ENCODE measurements around the gene IGSF23.

Gene IGSF23

DNA sequence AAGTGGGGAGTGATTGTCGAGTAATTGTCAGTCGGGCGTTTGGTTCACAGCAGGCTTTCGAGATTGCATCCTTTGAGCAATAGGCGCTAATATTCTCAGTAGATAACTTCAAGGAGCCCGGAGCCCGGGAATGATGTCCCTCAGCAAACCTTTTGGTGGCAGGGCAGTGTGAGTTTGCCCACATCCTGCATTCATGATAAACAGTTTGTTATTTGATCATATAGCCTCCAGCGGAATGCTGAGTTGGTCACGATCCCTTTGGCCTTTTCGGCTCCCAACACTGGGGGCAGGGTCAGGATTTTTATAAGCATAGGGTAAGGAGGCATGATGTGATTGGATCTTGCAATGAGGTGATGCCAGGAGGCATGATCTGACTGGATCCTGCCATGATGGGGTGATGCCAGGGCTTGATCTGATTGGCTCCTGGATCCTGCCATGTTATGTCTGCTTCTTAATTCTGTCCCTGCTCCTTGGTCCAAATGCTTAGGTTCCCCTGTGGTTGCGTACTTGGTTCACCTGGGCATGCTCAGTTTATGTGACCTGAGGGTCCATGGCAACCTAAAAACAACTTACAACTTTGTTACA lies 38.2 kb upstream of the IGSF23 start:
- Histone ChIP-seq H3K36me3 (ENCODE audit: control insufficient read depth in 1 of 2, insufficient read depth in 2 of 2, low read length in 2 of 2) (no peaks in the 10 kb centered on the region), H3K27me3 (ENCODE audit: low read depth, low read length) (no peaks in the 10 kb centered on the region), H3K27ac (ENCODE audit: low read length) (no peak overlapping the region), H3K4me3 (ENCODE audit: low read depth in 1 of 2, low read length in 2 of 2) (no peak overlapping the region), H3K9me3 (ENCODE audit: control insufficient read depth in 1 of 2, low read length in 2 of 2) (no peaks in the 10 kb centered on the region), H3K4me1 (ENCODE audit: control insufficient read depth in 1 of 2, insufficient read depth in 2 of 2, low read length in 2 of 2) (no peaks in the 10 kb centered on the region)

- Histone ChIP-seq H3K9me3 (ENCODE audit: control insufficient read depth in 1 of 2, low read length in 2 of 2) (no peaks in the 10 kb centered on the region), H3K36me3 (ENCODE audit: control insufficient read depth in 1 of 2, insufficient read depth in 2 of 2, low read length in 2 of 2) (no peaks in the 10 kb centered on the region), H3K4me3 (ENCODE audit: low read depth in 1 of 2, low read length in 2 of 2) (no peak overlapping the region), H3K27me3 (ENCODE audit: low read depth, low read length) (no peaks in the 10 kb centered on the region), H3K27ac (ENCODE audit: low read length) (no peak overlapping the region), H3K4me1 (ENCODE audit: control insufficient read depth in 1 of 2, insufficient read depth in 2 of 2, low read length in 2 of 2) (no peaks in the 10 kb centered on the region)
Observed at GRCh38 chr19:44576843-44577565, 36.4 kb upstream of the IGSF23 start.

DNA sequence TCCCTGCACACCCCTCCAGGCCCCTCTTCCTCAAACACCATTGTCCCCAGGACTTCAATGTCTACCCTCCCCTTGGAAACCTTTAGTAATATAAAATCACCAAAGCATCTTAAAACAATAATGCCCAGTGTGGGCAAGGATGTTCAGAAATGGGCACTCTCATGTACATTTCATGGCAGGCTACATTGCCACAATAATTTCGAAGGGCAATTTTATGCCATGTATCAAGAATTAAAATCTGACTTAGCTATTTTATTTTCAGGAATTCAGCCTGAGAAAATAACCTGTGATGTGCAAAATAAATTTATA lies 35.8 kb upstream of the IGSF23 start:
- H3K27ac ChIP-seq (ENCODE audit: low read length): no peak overlapping the region
- no peaks in the 10 kb centered on the region for H3K4me1 ChIP-seq (ENCODE audit: control insufficient read depth in 1 of 2, insufficient read depth in 2 of 2, low read length in 2 of 2)
- H3K4me3 ChIP-seq (ENCODE audit: low read depth in 1 of 2, low read length in 2 of 2): no peak overlapping the region
- no peaks in the 10 kb centered on the region for H3K27me3 ChIP-seq (ENCODE audit: low read depth, low read length)
- H3K36me3 ChIP-seq (ENCODE audit: control insufficient read depth in 1 of 2, insufficient read depth in 2 of 2, low read length in 2 of 2): no peaks in the 10 kb centered on the region
- H3K9me3 ChIP-seq (ENCODE audit: control insufficient read depth in 1 of 2, low read length in 2 of 2): no peaks in the 10 kb centered on the region

- no peak overlapping the region for H3K4me3 ChIP-seq (ENCODE audit: low read depth in 1 of 2, low read length in 2 of 2)
- H3K27me3 ChIP-seq (ENCODE audit: low read depth, low read length): no peaks in the 10 kb centered on the region
- no peaks in the 10 kb centered on the region for H3K9me3 ChIP-seq (ENCODE audit: control insufficient read depth in 1 of 2, low read length in 2 of 2)
- no peaks in the 10 kb centered on the region for H3K4me1 ChIP-seq (ENCODE audit: control insufficient read depth in 1 of 2, insufficient read depth in 2 of 2, low read length in 2 of 2)
- H3K27ac ChIP-seq (ENCODE audit: low read length): no peak overlapping the region
- no peaks in the 10 kb centered on the region for H3K36me3 ChIP-seq (ENCODE audit: control insufficient read depth in 1 of 2, insufficient read depth in 2 of 2, low read length in 2 of 2)
Observed at GRCh38 chr19:44579663-44580365, 33.5 kb upstream of the IGSF23 start.

GRCh38 chr19:44580366-44580895 lies 32.9 kb upstream of the IGSF23 start:
- Histone ChIP-seq H3K27ac (ENCODE audit: low read length) (no peak overlapping the region), H3K4me1 (ENCODE audit: control insufficient read depth in 1 of 2, insufficient read depth in 2 of 2, low read length in 2 of 2) (no peaks in the 10 kb centered on the region), H3K4me3 (ENCODE audit: low read depth in 1 of 2, low read length in 2 of 2) (no peak overlapping the region), H3K36me3 (ENCODE audit: control insufficient read depth in 1 of 2, insufficient read depth in 2 of 2, low read length in 2 of 2) (no peaks in the 10 kb centered on the region), H3K9me3 (ENCODE audit: control insufficient read depth in 1 of 2, low read length in 2 of 2) (no peaks in the 10 kb centered on the region), H3K27me3 (ENCODE audit: low read depth, low read length) (no peaks in the 10 kb centered on the region)

GRCh38 chr19:44581288-44581687 lies 32.1 kb upstream of the IGSF23 start:
- H3K4me1 ChIP-seq (ENCODE audit: control insufficient read depth in 1 of 2, insufficient read depth in 2 of 2, low read length in 2 of 2): no peaks in the 10 kb centered on the region
- H3K27ac ChIP-seq (ENCODE audit: low read length): no peak overlapping the region
- no peak overlapping the region for H3K4me3 ChIP-seq (ENCODE audit: low read depth in 1 of 2, low read length in 2 of 2)
- H3K36me3 ChIP-seq (ENCODE audit: control insufficient read depth in 1 of 2, insufficient read depth in 2 of 2, low read length in 2 of 2): no peaks in the 10 kb centered on the region
- H3K9me3 ChIP-seq (ENCODE audit: control insufficient read depth in 1 of 2, low read length in 2 of 2): no peaks in the 10 kb centered on the region
- no peaks in the 10 kb centered on the region for H3K27me3 ChIP-seq (ENCODE audit: low read depth, low read length)

DNA sequence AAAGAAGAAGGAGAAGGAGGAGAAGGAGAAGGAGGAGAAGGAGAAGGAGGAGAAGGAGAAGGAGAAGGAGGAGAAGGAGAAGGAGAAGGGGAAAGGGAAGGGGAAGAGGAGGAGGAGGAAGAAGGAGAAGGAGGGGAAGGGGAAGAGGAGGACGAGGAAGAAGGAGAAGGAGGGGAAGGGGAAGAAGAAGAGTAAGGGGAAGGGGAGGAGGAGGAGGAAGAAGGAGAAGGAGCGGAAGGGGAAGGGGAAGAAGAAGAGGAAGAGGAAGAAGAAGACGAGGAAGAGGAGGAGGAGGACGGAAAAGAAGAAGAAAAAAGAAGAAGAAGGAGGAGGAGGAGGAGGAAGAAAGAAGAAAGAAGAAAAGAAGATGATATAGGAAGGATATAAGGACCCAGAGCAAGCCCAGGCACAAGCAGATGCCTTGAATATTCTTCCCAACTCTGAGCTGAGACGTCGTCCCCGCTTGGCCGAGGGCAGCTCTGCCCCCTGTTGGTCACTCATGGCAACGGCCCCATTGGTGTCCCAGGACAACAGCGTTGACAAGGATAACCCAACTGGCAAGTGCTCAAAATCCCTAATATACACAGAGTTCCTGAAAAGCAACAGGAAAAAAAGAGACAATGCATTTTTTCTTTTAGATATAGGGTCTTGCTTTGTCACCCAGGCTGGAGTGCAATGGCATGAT lies 30.6 kb upstream of the IGSF23 start:
- H3K27me3 ChIP-seq (ENCODE audit: low read depth, low read length): no peaks in the 10 kb centered on the region
- H3K9me3 ChIP-seq (ENCODE audit: control insufficient read depth in 1 of 2, low read length in 2 of 2): no peaks in the 10 kb centered on the region
- no peaks in the 10 kb centered on the region for H3K36me3 ChIP-seq (ENCODE audit: control insufficient read depth in 1 of 2, insufficient read depth in 2 of 2, low read length in 2 of 2)
- no peak overlapping the region for H3K27ac ChIP-seq (ENCODE audit: low read length)
- no peaks in the 10 kb centered on the region for H3K4me1 ChIP-seq (ENCODE audit: control insufficient read depth in 1 of 2, insufficient read depth in 2 of 2, low read length in 2 of 2)
- H3K4me3 ChIP-seq (ENCODE audit: low read depth in 1 of 2, low read length in 2 of 2): no peak overlapping the region

- Histone ChIP-seq H3K36me3 (ENCODE audit: control insufficient read depth in 1 of 2, insufficient read depth in 2 of 2, low read length in 2 of 2) (no peaks in the 10 kb centered on the region), H3K27me3 (ENCODE audit: low read depth, low read length) (no peaks in the 10 kb centered on the region), H3K4me1 (ENCODE audit: control insufficient read depth in 1 of 2, insufficient read depth in 2 of 2, low read length in 2 of 2) (peaks cover 0 to 8% of the 10 kb centered on the region in 2 donors), H3K27ac (ENCODE audit: low read length) (no peak overlapping the region), H3K4me3 (ENCODE audit: low read depth in 1 of 2, low read length in 2 of 2) (no peak overlapping the region), H3K9me3 (ENCODE audit: control insufficient read depth in 1 of 2, low read length in 2 of 2) (no peaks in the 10 kb centered on the region)
Observed at GRCh38 chr19:44585371-44586133, 27.8 kb upstream of the IGSF23 start.

- H3K36me3 ChIP-seq (ENCODE audit: control insufficient read depth in 1 of 2, insufficient read depth in 2 of 2, low read length in 2 of 2): no peaks in the 10 kb centered on the region
- H3K4me1 ChIP-seq (ENCODE audit: control insufficient read depth in 1 of 2, insufficient read depth in 2 of 2, low read length in 2 of 2): peaks cover 0 to 8% of the 10 kb centered on the region in 2 donors
- no peaks in the 10 kb centered on the region for H3K9me3 ChIP-seq (ENCODE audit: control insufficient read depth in 1 of 2, low read length in 2 of 2)
- no peak overlapping the region for H3K27ac ChIP-seq (ENCODE audit: low read length)
- no peaks in the 10 kb centered on the region for H3K27me3 ChIP-seq (ENCODE audit: low read depth, low read length)
- no peak overlapping the region for H3K4me3 ChIP-seq (ENCODE audit: low read depth in 1 of 2, low read length in 2 of 2)
Observed at GRCh38 chr19:44587963-44588770, 25.2 kb upstream of the IGSF23 start.

DNA sequence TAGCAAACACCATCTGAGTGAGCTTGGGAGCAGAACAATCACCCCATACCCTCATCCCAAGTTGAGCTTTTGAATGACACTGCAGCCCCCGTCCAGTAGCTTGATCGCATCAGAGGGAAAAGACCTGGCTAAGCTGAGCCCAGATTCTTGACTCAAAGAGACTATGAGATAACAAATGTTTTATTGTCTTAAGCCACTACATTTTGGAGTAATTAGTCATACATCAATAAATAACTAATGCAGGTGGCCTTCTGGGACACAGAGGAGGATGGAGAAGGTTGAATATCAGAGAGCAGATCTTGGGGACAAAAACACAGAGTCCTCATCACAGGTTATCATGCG lies 24.6 kb upstream of the IGSF23 start:
- H3K9me3 ChIP-seq (ENCODE audit: control insufficient read depth in 1 of 2, low read length in 2 of 2): no peaks in the 10 kb centered on the region
- no peak overlapping the region for H3K27ac ChIP-seq (ENCODE audit: low read length)
- no peaks in the 10 kb centered on the region for H3K27me3 ChIP-seq (ENCODE audit: low read depth, low read length)
- peaks cover 0 to 8% of the 10 kb centered on the region in 2 donors for H3K4me1 ChIP-seq (ENCODE audit: control insufficient read depth in 1 of 2, insufficient read depth in 2 of 2, low read length in 2 of 2)
- no peaks in the 10 kb centered on the region for H3K36me3 ChIP-seq (ENCODE audit: control insufficient read depth in 1 of 2, insufficient read depth in 2 of 2, low read length in 2 of 2)
- H3K4me3 ChIP-seq (ENCODE audit: low read depth in 1 of 2, low read length in 2 of 2): no peak overlapping the region
